ENCODE measurements around the gene UBE3B.

Gene UBE3B

GRCh38 chr12:109443794-109444193 is 33.6 kb upstream of the UBE3B start:
- Mint-ChIP-seq H3K9me3 (no peaks in the 10 kb centered on the region), H3K4me3 (no peak overlapping the region), H3K27me3 (no peaks in the 10 kb centered on the region), H3K36me3 (ENCODE audit: insufficient read depth) (peaks cover 7% of the 10 kb centered on the region), H3K27ac (peak overlapping the region; percentile 16 to 38), H3K4me1 (ENCODE audit: low read depth in 2 of 2) (no peaks in the 10 kb centered on the region)
- no peak for ATAC-seq (replicated peaks)
- no peak for DNase-seq

DNA sequence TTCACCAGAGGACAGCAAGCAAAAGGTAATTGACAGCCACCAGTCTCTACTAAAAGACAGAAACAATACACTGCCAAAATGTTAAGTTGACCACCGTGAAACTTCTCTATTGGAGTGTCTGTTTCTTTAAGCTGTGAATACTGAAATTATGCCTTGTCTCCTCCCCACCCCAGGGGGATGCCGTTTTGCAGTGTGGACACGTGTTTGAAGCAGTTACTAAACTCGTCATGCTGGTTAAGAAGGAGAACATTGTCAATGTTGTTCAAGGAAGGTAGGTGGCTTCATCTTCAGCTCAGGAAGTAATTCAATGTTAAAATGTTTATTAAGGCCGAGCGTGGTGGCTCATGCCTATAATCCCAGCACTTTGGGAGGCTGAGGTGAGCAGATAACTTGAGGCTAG is 33.2 kb upstream of the UBE3B start:
- DNase-seq (no peak), ATAC-seq (replicated peaks) (no peak)
- Mint-ChIP-seq H3K9me3 (no peaks in the 10 kb centered on the region), H3K27ac (peak overlapping the region; percentile 16 to 38), H3K4me1 (ENCODE audit: low read depth in 2 of 2) (no peaks in the 10 kb centered on the region), H3K36me3 (ENCODE audit: insufficient read depth) (peaks cover 7% of the 10 kb centered on the region), H3K27me3 (no peaks in the 10 kb centered on the region), H3K4me3 (no peak overlapping the region)

GRCh38 chr12:109445191-109445609 is 32.2 kb upstream of the UBE3B start:
- ATAC-seq (replicated peaks): no peak
- H3K27ac Mint-ChIP-seq: no peak overlapping the region
- peaks cover 0 to 2% of the 10 kb centered on the region in 2 donors for H3K4me1 Mint-ChIP-seq (ENCODE audit: low read depth in 2 of 2)
- no peaks in the 10 kb centered on the region for H3K9me3 Mint-ChIP-seq
- DNase-seq: no peak
- no peaks in the 10 kb centered on the region for H3K27me3 Mint-ChIP-seq
- H3K36me3 Mint-ChIP-seq (ENCODE audit: insufficient read depth): peaks cover 10% of the 10 kb centered on the region
- no peak overlapping the region for H3K4me3 Mint-ChIP-seq

DNA sequence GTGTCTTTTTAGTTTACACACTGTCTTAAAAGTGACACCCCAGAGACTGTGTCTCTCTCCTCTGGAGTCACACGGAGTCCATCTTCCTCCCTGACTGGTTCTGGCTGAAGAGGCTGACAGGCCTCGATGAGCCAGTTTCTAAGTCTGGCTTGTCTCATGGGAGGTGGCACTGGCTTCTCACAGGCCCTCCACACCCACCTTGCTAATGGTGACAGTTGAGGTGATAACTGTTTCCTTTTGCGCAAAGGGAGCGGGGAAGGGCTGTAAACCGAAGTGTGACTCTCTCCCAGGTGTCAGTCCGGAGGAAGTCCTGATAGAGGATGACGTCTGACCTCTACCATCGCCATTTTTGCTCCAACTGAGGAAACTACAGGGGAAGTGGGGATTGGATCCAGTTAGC is 30.6 kb upstream of the UBE3B start:
- Mint-ChIP-seq H3K9me3 (no peaks in the 10 kb centered on the region), H3K4me3 (no peak overlapping the region), H3K27ac (peak overlapping the region in 1 of 2 donors; percentile 10), H3K27me3 (no peaks in the 10 kb centered on the region), H3K4me1 (ENCODE audit: low read depth in 2 of 2) (peaks cover 7 to 11% of the 10 kb centered on the region in 2 donors), H3K36me3 (ENCODE audit: insufficient read depth) (peaks cover 18% of the 10 kb centered on the region)
- ATAC-seq (replicated peaks): no peak
- no peak for DNase-seq

- Mint-ChIP-seq H3K9me3 (no peaks in the 10 kb centered on the region), H3K36me3 (ENCODE audit: insufficient read depth) (peaks cover 18% of the 10 kb centered on the region), H3K4me1 (ENCODE audit: low read depth in 2 of 2) (peaks cover 7 to 11% of the 10 kb centered on the region in 2 donors), H3K27me3 (no peaks in the 10 kb centered on the region), H3K4me3 (no peak overlapping the region), H3K27ac (peak overlapping the region in 1 of 2 donors; percentile 10)
- no peak for DNase-seq
- no peak for ATAC-seq (replicated peaks)
Measured at GRCh38 chr12:109447482-109447881, 30.0 kb upstream of the UBE3B start.

GRCh38 chr12:109448272-109448671 is 29.2 kb upstream of the UBE3B start:
- DNase-seq: no peak
- Mint-ChIP-seq H3K4me3 (no peak overlapping the region), H3K27ac (no peak overlapping the region), H3K9me3 (no peaks in the 10 kb centered on the region), H3K27me3 (no peaks in the 10 kb centered on the region), H3K4me1 (ENCODE audit: low read depth in 2 of 2) (peaks cover 7 to 11% of the 10 kb centered on the region in 2 donors), H3K36me3 (ENCODE audit: insufficient read depth) (peaks cover 18% of the 10 kb centered on the region)
- ATAC-seq (replicated peaks): no peak

GRCh38 chr12:109448707-109449390 is 28.6 kb upstream of the UBE3B start:
- no peak for ATAC-seq (replicated peaks)
- no peaks in the 10 kb centered on the region for H3K27me3 Mint-ChIP-seq
- peaks cover 7 to 13% of the 10 kb centered on the region in 2 donors for H3K4me1 Mint-ChIP-seq (ENCODE audit: low read depth in 2 of 2)
- no peak overlapping the region for H3K4me3 Mint-ChIP-seq
- DNase-seq: no peak
- H3K9me3 Mint-ChIP-seq: no peaks in the 10 kb centered on the region
- H3K36me3 Mint-ChIP-seq (ENCODE audit: insufficient read depth): peaks cover 18% of the 10 kb centered on the region
- H3K27ac Mint-ChIP-seq: no peak overlapping the region

GRCh38 chr12:109449845-109450532 is 27.4 kb upstream of the UBE3B start:
- H3K27me3 Mint-ChIP-seq: no peaks in the 10 kb centered on the region
- peaks cover 22% of the 10 kb centered on the region for H3K36me3 Mint-ChIP-seq (ENCODE audit: insufficient read depth)
- H3K4me1 Mint-ChIP-seq (ENCODE audit: low read depth in 2 of 2): peaks cover 7 to 13% of the 10 kb centered on the region in 2 donors
- no peaks in the 10 kb centered on the region for H3K9me3 Mint-ChIP-seq
- H3K27ac Mint-ChIP-seq: no peak overlapping the region
- ATAC-seq (replicated peaks): no peak
- DNase-seq: no peak
- H3K4me3 Mint-ChIP-seq: no peak overlapping the region

- ATAC-seq (replicated peaks): peak; percentile 65
- H3K27ac Mint-ChIP-seq: peak overlapping the region; percentile 46 to 67
Measured at GRCh38 chr12:109450980-109451379, 26.5 kb upstream of the UBE3B start.

GRCh38 chr12:109451400-109451799 is 26.0 kb upstream of the UBE3B start:
- Mint-ChIP-seq H3K4me1 (ENCODE audit: low read depth in 2 of 2) (peaks cover 7 to 13% of the 10 kb centered on the region in 2 donors), H3K9me3 (no peaks in the 10 kb centered on the region), H3K27ac (peak overlapping the region; percentile 46 to 67), H3K36me3 (ENCODE audit: insufficient read depth) (peaks cover 17% of the 10 kb centered on the region), H3K27me3 (no peaks in the 10 kb centered on the region), H3K4me3 (peak overlapping the region in 1 of 2 donors; percentile 59)
- ATAC-seq (replicated peaks): no peak
- DNase-seq: no peak

More at GRCh38 chr12:109450980-109451379, 26.5 kb upstream of the UBE3B start:
- DNase-seq: no peak
- H3K27me3 Mint-ChIP-seq: no peaks in the 10 kb centered on the region
- peaks cover 20% of the 10 kb centered on the region for H3K36me3 Mint-ChIP-seq (ENCODE audit: insufficient read depth)
- no peaks in the 10 kb centered on the region for H3K9me3 Mint-ChIP-seq
- peaks cover 7 to 13% of the 10 kb centered on the region in 2 donors for H3K4me1 Mint-ChIP-seq (ENCODE audit: low read depth in 2 of 2)
- peak overlapping the region in 1 of 2 donors; percentile 59 for H3K4me3 Mint-ChIP-seq

- H3K27me3 Mint-ChIP-seq: no peaks in the 10 kb centered on the region
Measured at GRCh38 chr12:109452489-109452888, 24.9 kb upstream of the UBE3B start.

GRCh38 chr12:109455706-109456105 is 21.7 kb upstream of the UBE3B start:
- Mint-ChIP-seq H3K4me1 (ENCODE audit: low read depth in 2 of 2) (peaks cover 8 to 11% of the 10 kb centered on the region in 2 donors), H3K27ac (no peak overlapping the region), H3K36me3 (ENCODE audit: insufficient read depth) (peaks cover 31% of the 10 kb centered on the region), H3K9me3 (no peaks in the 10 kb centered on the region), H3K4me3 (no peak overlapping the region), H3K27me3 (no peaks in the 10 kb centered on the region)
- DNase-seq: no peak
- ATAC-seq (replicated peaks): no peak

More at GRCh38 chr12:109452489-109452888, 24.9 kb upstream of the UBE3B start:
- DNase-seq (no peak), ATAC-seq (replicated peaks) (no peak)
- H3K36me3 Mint-ChIP-seq (ENCODE audit: insufficient read depth): peaks cover 26% of the 10 kb centered on the region
- H3K4me1 Mint-ChIP-seq (ENCODE audit: low read depth in 2 of 2): peaks cover 7 to 13% of the 10 kb centered on the region in 2 donors
- H3K27ac Mint-ChIP-seq: no peak overlapping the region
- H3K4me3 Mint-ChIP-seq: no peak overlapping the region
- no peaks in the 10 kb centered on the region for H3K9me3 Mint-ChIP-seq

GRCh38 chr12:109458086-109458485 is 19.3 kb upstream of the UBE3B start:
- no peak for ATAC-seq (replicated peaks)
- no peaks in the 10 kb centered on the region for H3K9me3 Mint-ChIP-seq
- H3K36me3 Mint-ChIP-seq (ENCODE audit: insufficient read depth): peaks cover 31% of the 10 kb centered on the region
- DNase-seq: no peak
- H3K27me3 Mint-ChIP-seq: no peaks in the 10 kb centered on the region
- no peak overlapping the region for H3K4me3 Mint-ChIP-seq
- H3K27ac Mint-ChIP-seq: no peak overlapping the region
- H3K4me1 Mint-ChIP-seq (ENCODE audit: low read depth in 2 of 2): peaks cover 14 to 24% of the 10 kb centered on the region in 2 donors

DNA sequence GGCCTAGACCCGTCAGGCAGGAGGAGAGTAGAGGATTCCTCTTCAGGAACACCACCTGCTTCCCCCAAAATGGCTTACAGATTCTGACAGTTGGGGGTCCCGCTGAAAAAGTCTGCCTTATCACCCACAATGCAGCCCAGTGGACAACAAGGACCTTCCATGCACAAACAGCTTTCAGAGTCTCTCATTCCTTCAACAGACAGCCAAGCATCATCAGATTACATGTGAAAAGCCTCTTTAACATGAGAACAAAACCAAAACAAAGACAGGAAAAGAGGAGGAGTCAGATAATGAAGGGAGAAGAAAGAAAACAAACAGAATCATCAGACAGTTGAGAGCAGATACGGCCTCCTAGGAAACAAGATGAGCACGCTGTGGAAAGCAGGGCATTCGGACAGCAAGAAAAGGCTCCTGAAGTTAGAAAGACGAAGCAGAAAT is 18.6 kb upstream of the UBE3B start:
- peaks cover 17 to 31% of the 10 kb centered on the region in 2 donors for H3K4me1 Mint-ChIP-seq (ENCODE audit: low read depth in 2 of 2)
- H3K9me3 Mint-ChIP-seq: no peaks in the 10 kb centered on the region
- DNase-seq: no peak
- peaks cover 35% of the 10 kb centered on the region for H3K36me3 Mint-ChIP-seq (ENCODE audit: insufficient read depth)
- no peak overlapping the region for H3K4me3 Mint-ChIP-seq
- no peak overlapping the region for H3K27ac Mint-ChIP-seq
- H3K27me3 Mint-ChIP-seq: no peaks in the 10 kb centered on the region
- ATAC-seq (replicated peaks): no peak
